Measurements from ENCODE around the gene ZC3H8. TPM values are rescaled to one million over a fixed set of nuclear protein-coding genes. Genes with fewer than 3 reads are reported as not detected.
A peak's percentile ranks its signal among the peaks of the same experiment; 100 is the strongest.

Gene ZC3H8
- total and polyA plus RNA-seq, 2 donors (not counting 3 experiments of a cell fraction or from before 2014, with no cell fraction given) = 0.95 to 7.1 TPM

DNA sequence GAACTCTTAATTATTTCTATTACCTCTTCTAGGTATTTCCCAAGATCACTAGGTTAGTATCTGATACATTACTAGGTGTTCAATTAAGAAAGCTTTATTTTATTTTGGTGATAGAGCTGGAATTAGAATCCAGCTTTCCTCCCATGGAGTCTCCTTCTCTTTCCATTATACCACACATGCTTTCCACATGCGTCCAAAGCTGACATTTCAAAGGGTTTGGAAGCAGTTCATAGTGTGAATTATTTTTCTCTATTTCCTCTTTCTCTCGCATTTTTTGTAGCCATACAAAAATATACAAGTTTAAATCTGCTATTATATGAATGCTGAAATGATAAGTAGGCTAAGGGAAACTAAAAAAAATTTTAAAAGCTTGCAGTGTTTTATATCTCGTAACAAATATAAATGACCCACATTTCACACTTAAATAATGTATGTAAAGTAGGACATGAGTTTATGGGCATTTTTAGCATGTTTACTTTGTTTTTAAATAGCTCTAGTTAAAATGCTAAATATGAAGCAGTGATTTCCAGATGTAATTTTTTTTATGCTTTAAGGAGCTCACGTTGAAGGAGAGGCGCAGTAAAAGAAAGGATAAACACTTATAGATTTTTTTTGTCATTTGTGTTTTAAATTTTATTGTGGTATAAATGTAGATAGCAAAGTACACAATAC lies 40.7 kb upstream of the ZC3H8 start:
- intact Hi-C loops (cut with micrococcal nuclease) = no loop called here
- H2AFZ ChIP-seq (ENCODE audit: low read depth, low read length) = peak overlapping the region; percentile 37
- H3K27ac ChIP-seq (ENCODE audit: insufficient read depth, low read depth, low read length) = no peak overlapping the region
- no peaks in the 10 kb centered on the region for H3K9me3 ChIP-seq (replicated peaks; ENCODE audit: control insufficient read depth, insufficient read depth, low read length)
- H3K79me2 ChIP-seq (ENCODE audit: control insufficient read depth, insufficient read depth, low read length) = no peaks in the 10 kb centered on the region
- no peaks in the 10 kb centered on the region for H3K36me3 ChIP-seq (ENCODE audit: control insufficient read depth in 2 of 2, extremely low read depth in 1 of 2, insufficient read depth in 2 of 2, low read length in 2 of 2)
- no peak overlapping the region for H3K4me2 ChIP-seq (ENCODE audit: insufficient read depth, low read length)
- no TSS peak for BruUV-seq (replicated peaks)
- H3K4me1 ChIP-seq (ENCODE audit: control insufficient read depth, extremely low read depth, insufficient read depth, low read length) = peaks cover 3% of the 10 kb centered on the region
- TF ChIP-seq, protein P1, sequence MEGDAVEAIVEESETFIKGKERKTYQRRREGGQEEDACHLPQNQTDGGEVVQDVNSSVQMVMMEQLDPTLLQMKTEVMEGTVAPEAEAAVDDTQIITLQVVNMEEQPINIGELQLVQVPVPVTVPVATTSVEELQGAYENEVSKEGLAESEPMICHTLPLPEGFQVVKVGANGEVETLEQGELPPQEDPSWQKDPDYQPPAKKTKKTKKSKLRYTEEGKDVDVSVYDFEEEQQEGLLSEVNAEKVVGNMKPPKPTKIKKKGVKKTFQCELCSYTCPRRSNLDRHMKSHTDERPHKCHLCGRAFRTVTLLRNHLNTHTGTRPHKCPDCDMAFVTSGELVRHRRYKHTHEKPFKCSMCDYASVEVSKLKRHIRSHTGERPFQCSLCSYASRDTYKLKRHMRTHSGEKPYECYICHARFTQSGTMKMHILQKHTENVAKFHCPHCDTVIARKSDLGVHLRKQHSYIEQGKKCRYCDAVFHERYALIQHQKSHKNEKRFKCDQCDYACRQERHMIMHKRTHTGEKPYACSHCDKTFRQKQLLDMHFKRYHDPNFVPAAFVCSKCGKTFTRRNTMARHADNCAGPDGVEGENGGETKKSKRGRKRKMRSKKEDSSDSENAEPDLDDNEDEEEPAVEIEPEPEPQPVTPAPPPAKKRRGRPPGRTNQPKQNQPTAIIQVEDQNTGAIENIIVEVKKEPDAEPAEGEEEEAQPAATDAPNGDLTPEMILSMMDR (IDR thresholded peaks at IDR 0.05; ENCODE audit: extremely low read depth in 1 of 2, insufficient read depth in 1 of 2, low read depth in 1 of 2, low read length in 2 of 2) = no peak
- TF ChIP-seq FOS (IDR thresholded peaks at IDR 0.05; ENCODE audit: borderline replicate concordance, insufficient read depth, low read length) (no peak), POLR2A (IDR thresholded peaks at IDR 0.05; ENCODE audit: low read depth, low read length) (no peak), EZH2 (IDR thresholded peaks at IDR 0.05; ENCODE audit: borderline replicate concordance, low read depth, low read length, severe bottlenecking) (no peak), MYC (IDR thresholded peaks at IDR 0.05; ENCODE audit: low read depth, low read length) (no peak), JUN (IDR thresholded peaks at IDR 0.05; ENCODE audit: borderline replicate concordance, insufficient read depth, insufficient read length, low read depth) (no peak)
- no peaks in the 10 kb centered on the region for H3K27me3 ChIP-seq (ENCODE audit: control insufficient read depth in 2 of 2, insufficient read depth in 2 of 2, low read length in 2 of 2)
- DNase-seq (ENCODE audit: low read depth, low spot score) (peak; percentile 43), FAIRE-seq (no peak)
- H4K20me1 ChIP-seq (replicated peaks; ENCODE audit: control insufficient read depth, extremely low read depth, insufficient read depth, low read length) = no peaks in the 10 kb centered on the region
- CTCF ChIA-PET = interaction anchor here (0.8 to 1.1 kb wide), 4 partner anchors 10 to 50 kb away, joined by 3 to 5 read pairs (median 3); no protein-coding TSS in a partner anchor
- POLR2A ChIA-PET = interaction anchor here (0.6 kb wide), 2 partner anchors 26 to 226 kb away, joined by 3 to 6 read pairs; no protein-coding TSS in a partner anchor
- no peaks in the 10 kb centered on the region for H3K9me1 ChIP-seq (replicated peaks; ENCODE audit: control insufficient read depth, extremely low read depth, insufficient read depth, low read length)
- H3K4me3 ChIP-seq (replicated peaks in 1 of 3; ENCODE audit: insufficient read depth in 1 of 3, low read depth in 1 of 3, low read length in 3 of 3) = no peak overlapping the region
- H3K9ac ChIP-seq (replicated peaks; ENCODE audit: extremely low read depth, insufficient read depth, low read length) = no peak overlapping the region
- dilution Hi-C loops (cut with MboI; ENCODE audit: extremely low pct_ligation_motif_present, low sequenced_read_pairs) = no loop called here
